ENCODE measurements around the gene APOBEC4.

The APOBEC4 gene

GRCh38 chr1:183697814-183698590 lies 44.9 kb upstream of the APOBEC4 start:
- ChIA-PET POLR2A (no interaction called here), CTCF (interaction anchor here (0.7 kb wide), 1 partner anchor 170 kb away, joined by 3 read pairs; no protein-coding TSS in a partner anchor)
- TF ChIP-seq FOXK2 (IDR thresholded peaks at IDR 0.05) (no peak), PKNOX1 (IDR thresholded peaks at IDR 0.05) (no peak), L3MBTL2 (conservative IDR thresholded peaks at IDR 0.05) (no peak), NFRKB (IDR thresholded peaks at IDR 0.05) (no peak), FOXA1 (IDR thresholded peaks at IDR 0.05) (no peak), FOXM1 (IDR thresholded peaks at IDR 0.05; ENCODE audit: borderline replicate concordance) (no peak), ELF4 (IDR thresholded peaks at IDR 0.05) (no peak), ARNT (IDR thresholded peaks at IDR 0.05) (no peak), CTBP1 (IDR thresholded peaks at IDR 0.05; ENCODE audit: borderline replicate concordance) (no peak), HDGF (IDR thresholded peaks at IDR 0.05; ENCODE audit: borderline replicate concordance) (no peak), BHLHE40 (IDR thresholded peaks at IDR 0.05; ENCODE audit: borderline replicate concordance) (no peak), TARDBP (IDR thresholded peaks at IDR 0.05) (no peak), SP1 (IDR thresholded peaks at IDR 0.05) (no peak)
- DNase-seq (ENCODE audit: extremely low spot score): no peak

GRCh38 chr1:183696981-183697380 lies 43.9 kb upstream of the APOBEC4 start:
- CTCF ChIA-PET: no interaction called here
- POLR2A ChIA-PET: no interaction called here
- no peak for DNase-seq (ENCODE audit: extremely low spot score)

DNA sequence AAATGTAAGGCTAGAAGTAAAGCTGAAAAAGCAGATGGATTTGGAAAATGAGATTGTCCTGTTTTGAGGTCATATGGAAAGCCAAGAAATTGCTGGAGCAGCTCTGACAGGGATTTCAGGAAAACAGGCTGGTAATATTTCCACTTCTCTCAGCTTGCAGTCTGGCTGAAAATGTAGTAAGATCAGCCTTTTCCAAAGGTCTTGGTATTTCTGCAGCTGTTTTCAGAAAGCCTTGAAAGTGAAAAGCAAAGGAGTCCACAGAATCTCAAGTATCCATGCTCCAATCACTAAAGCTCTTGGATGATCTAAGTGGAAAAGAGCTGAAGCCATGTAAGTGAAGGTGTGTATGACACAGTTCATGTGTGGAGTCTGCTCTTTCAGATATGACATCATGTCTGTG lies 41.6 kb upstream of the APOBEC4 start:
- ChIA-PET CTCF (interaction anchor here (1.2 to 3.9 kb wide), 2 partner anchors 10 to 39 kb away, joined by 3 to 20 read pairs; no protein-coding TSS in a partner anchor), POLR2A (no interaction called here)
- no peak for DNase-seq (ENCODE audit: extremely low spot score)
- TF ChIP-seq TARDBP (IDR thresholded peaks at IDR 0.05) (no peak), CTBP1 (IDR thresholded peaks at IDR 0.05; ENCODE audit: borderline replicate concordance) (no peak), ZNF384 (IDR thresholded peaks at IDR 0.05) (no peak), LEF1 (IDR thresholded peaks at IDR 0.05; ENCODE audit: borderline replicate concordance) (no peak), HDGF (IDR thresholded peaks at IDR 0.05; ENCODE audit: borderline replicate concordance) (no peak)

More at GRCh38 chr1:183696981-183697380, 43.9 kb upstream of the APOBEC4 start:
- TF ChIP-seq ARNT (IDR thresholded peaks at IDR 0.05): no peak
- no peak for TF ChIP-seq LEF1 (IDR thresholded peaks at IDR 0.05; ENCODE audit: borderline replicate concordance)
- TF ChIP-seq HDGF (IDR thresholded peaks at IDR 0.05; ENCODE audit: borderline replicate concordance): no peak
- no peak for TF ChIP-seq BHLHE40 (IDR thresholded peaks at IDR 0.05; ENCODE audit: borderline replicate concordance)
- TF ChIP-seq FOXM1 (IDR thresholded peaks at IDR 0.05; ENCODE audit: borderline replicate concordance): no peak
- TF ChIP-seq SUZ12 (IDR thresholded peaks at IDR 0.05): no peak
- no peak for TF ChIP-seq PKNOX1 (IDR thresholded peaks at IDR 0.05)
- TF ChIP-seq L3MBTL2 (conservative IDR thresholded peaks at IDR 0.05): no peak
- no peak for TF ChIP-seq FOXA1 (IDR thresholded peaks at IDR 0.05)
- no peak for TF ChIP-seq ELF4 (IDR thresholded peaks at IDR 0.05)
- no peak for TF ChIP-seq ZNF384 (IDR thresholded peaks at IDR 0.05)

- no peak for DNase-seq (ENCODE audit: extremely low spot score)
- POLR2A ChIA-PET: no interaction called here
- TF ChIP-seq ARNT (IDR thresholded peaks at IDR 0.05): no peak
- CTCF ChIA-PET: interaction anchor here (3.9 kb wide), 1 partner anchor 9 kb away, joined by 20 read pairs; no protein-coding TSS in a partner anchor
Measured at GRCh38 chr1:183694066-183694465, 41.0 kb upstream of the APOBEC4 start.

GRCh38 chr1:183693521-183693920 lies 40.4 kb upstream of the APOBEC4 start:
- TF ChIP-seq ARNT (IDR thresholded peaks at IDR 0.05) (no peak), CTBP1 (IDR thresholded peaks at IDR 0.05; ENCODE audit: borderline replicate concordance) (no peak), SP1 (IDR thresholded peaks at IDR 0.05) (no peak), L3MBTL2 (conservative IDR thresholded peaks at IDR 0.05) (no peak), SUZ12 (IDR thresholded peaks at IDR 0.05) (no peak), TARDBP (IDR thresholded peaks at IDR 0.05) (no peak), FOXM1 (IDR thresholded peaks at IDR 0.05; ENCODE audit: borderline replicate concordance) (no peak), PKNOX1 (IDR thresholded peaks at IDR 0.05) (no peak), LEF1 (IDR thresholded peaks at IDR 0.05; ENCODE audit: borderline replicate concordance) (no peak), HDGF (IDR thresholded peaks at IDR 0.05; ENCODE audit: borderline replicate concordance) (no peak), ZNF384 (IDR thresholded peaks at IDR 0.05) (no peak), FOXA1 (IDR thresholded peaks at IDR 0.05) (no peak), ELF4 (IDR thresholded peaks at IDR 0.05) (no peak), FOXK2 (IDR thresholded peaks at IDR 0.05) (no peak), BHLHE40 (IDR thresholded peaks at IDR 0.05; ENCODE audit: borderline replicate concordance) (no peak), NFRKB (IDR thresholded peaks at IDR 0.05) (no peak)
- no peak for DNase-seq (ENCODE audit: extremely low spot score)
- ChIA-PET CTCF (interaction anchor here (3.9 kb wide), 1 partner anchor 9 kb away, joined by 20 read pairs; no protein-coding TSS in a partner anchor), POLR2A (no interaction called here)

DNA sequence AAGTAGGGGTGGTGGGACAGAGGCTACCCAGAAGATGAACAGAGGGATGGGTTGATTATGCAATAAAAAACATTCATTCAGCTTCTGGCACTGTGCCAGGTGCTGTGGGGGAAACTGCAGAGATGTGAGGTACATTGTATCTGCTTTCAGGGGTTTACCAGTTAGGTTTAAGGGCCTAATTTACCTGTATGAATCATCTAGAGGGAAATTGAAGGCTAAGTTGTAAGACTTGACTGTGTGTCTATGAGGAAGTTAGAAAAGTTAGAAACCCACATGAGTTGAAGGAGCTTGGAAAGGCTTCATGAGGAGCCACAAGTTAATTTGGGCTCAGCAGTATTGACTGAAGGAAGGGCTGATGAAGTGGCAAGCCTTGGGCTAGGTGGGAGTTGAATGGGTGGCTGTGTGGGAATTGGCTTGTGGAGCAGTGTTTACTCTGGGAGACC lies 36.7 kb upstream of the APOBEC4 start:
- ChIA-PET CTCF (interaction anchor here (0.8 kb wide), 1 partner anchor 227 kb away, joined by 3 read pairs; no protein-coding TSS in a partner anchor), POLR2A (no interaction called here)
- TF ChIP-seq LEF1 (IDR thresholded peaks at IDR 0.05; ENCODE audit: borderline replicate concordance) (no peak), NFRKB (IDR thresholded peaks at IDR 0.05) (no peak), FOXA1 (IDR thresholded peaks at IDR 0.05) (no peak), BHLHE40 (IDR thresholded peaks at IDR 0.05; ENCODE audit: borderline replicate concordance) (no peak), SP1 (IDR thresholded peaks at IDR 0.05) (no peak), HDGF (IDR thresholded peaks at IDR 0.05; ENCODE audit: borderline replicate concordance) (no peak), CTBP1 (IDR thresholded peaks at IDR 0.05; ENCODE audit: borderline replicate concordance) (no peak), ARNT (IDR thresholded peaks at IDR 0.05) (no peak), ELF4 (IDR thresholded peaks at IDR 0.05) (no peak)
- no peak for DNase-seq (ENCODE audit: extremely low spot score)
